Astrocyte of the spinal cord (primary cell): ENCODE data around the gene ARHGAP26.
A peak's percentile ranks its signal among the peaks of the same experiment; 100 is the strongest.

Experiments used
- DNase-seq: peaks from one replicate; pipeline ENCODE4 v3.0.0; 2011; ENCODE audit warnings: low read depth, low spot score
- H3K4me3 ChIP-seq: 2 replicates; pipeline ENCODE4 v1.5.1; 2011; ENCODE audit warnings: low read depth, mild to moderate bottlenecking, low read length, moderate library complexity
- in situ Hi-C: cut with HindIII; loops from 2 replicates; pipeline ENCODE4 v1.10.0; 2017; ENCODE audit warnings: low sequenced_read_pairs
- TF ChIP-seq, protein P1 (sequence below): IDR thresholded peaks from 2 replicates; pipeline ENCODE4 v1.5.1; 2012; ENCODE audit warnings: low read depth, mild to moderate bottlenecking, low read length, inconsistent platforms

ARHGAP26 gene

DNA sequence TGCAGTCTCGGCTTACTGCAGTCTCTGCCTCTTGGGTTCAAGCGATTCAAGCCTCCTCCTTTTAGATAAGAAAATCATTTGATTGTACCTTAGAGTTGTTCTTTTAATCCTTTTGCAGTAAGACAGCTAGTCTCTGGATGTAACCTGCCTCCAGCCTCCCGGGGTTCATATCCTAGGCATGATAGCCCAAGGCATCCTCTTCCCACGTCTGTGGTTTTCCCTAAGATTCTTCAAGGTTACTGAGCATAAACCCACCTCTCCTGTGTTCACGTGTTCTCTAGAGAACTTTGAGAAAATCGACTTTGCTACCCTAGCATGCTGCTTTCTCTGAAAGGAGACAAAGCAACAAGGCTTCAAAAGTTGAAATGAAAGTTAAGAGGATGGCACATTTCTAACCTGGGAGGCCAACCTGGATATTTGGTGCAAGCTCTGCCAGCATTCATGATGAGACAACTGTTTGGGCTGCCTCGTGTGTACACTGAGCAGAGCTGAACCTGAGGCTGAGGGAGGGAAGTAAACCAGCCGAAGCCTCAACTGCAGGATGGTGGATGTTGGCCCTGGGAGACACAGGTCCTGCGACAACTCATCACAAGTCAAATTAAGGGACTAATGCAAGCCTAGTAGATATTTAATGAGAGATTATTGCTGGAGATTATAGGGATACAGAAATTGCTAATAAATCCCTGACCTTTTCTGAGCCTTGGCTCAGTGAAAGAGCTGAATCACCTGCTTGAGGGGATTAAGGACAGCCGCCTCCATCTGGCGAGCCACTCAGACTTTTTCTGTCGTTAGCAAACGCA lies 261.8 kb downstream of the ARHGAP26 start:
- H3K4me3 ChIP-seq = no peak overlapping the region
- in situ Hi-C loops = no loop called here
- TF ChIP-seq, protein P1, sequence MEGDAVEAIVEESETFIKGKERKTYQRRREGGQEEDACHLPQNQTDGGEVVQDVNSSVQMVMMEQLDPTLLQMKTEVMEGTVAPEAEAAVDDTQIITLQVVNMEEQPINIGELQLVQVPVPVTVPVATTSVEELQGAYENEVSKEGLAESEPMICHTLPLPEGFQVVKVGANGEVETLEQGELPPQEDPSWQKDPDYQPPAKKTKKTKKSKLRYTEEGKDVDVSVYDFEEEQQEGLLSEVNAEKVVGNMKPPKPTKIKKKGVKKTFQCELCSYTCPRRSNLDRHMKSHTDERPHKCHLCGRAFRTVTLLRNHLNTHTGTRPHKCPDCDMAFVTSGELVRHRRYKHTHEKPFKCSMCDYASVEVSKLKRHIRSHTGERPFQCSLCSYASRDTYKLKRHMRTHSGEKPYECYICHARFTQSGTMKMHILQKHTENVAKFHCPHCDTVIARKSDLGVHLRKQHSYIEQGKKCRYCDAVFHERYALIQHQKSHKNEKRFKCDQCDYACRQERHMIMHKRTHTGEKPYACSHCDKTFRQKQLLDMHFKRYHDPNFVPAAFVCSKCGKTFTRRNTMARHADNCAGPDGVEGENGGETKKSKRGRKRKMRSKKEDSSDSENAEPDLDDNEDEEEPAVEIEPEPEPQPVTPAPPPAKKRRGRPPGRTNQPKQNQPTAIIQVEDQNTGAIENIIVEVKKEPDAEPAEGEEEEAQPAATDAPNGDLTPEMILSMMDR = no peak
- no peak for DNase-seq

DNA sequence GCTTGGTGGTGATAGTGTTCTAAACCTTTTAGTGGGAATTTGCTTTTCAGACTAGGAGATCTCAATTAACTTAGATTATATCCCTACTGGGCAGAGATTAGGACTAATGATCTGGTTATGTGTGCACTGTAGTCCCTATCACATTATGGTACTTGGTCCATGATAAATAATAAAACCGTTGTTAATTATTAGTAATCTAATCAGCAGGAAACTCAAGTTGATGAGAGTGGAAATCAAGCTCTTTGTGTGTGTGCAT lies 262.3 kb downstream of the ARHGAP26 start:
- in situ Hi-C loops = no loop called here
- TF ChIP-seq, protein P1 = no peak
- no peak for DNase-seq
- H3K4me3 ChIP-seq = no peak overlapping the region

DNA sequence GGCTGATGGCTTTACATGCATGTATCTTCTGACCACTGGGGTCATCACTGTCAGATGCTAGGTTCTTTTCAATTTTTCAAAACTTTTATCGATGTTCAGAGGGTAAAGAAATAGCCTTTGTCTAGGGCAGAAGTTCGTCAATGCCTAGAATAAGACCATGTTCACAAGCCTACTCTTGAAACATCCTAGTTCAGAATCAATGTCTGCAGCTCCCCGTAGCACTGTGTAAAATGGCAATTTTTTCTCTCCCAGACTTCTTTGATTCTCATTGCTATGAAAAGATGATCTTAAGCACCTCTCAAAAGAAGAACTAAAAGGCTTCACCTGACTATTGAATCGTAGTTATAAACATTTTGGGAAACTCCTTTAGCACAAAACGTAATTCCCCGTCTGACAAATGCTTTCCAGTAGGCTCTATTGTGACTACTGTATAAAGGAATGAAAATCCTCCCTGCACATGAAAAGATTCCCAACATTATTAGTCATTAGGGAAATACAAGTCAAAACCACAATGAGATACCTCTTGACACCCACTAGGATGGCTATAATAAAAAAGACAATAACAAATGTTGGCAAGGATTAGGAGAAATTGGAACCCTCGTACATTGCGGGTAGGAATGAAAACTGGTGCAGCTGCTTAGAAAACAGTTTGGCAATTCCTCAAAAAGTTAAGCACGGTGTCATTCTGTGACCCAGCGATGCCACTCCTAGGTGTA lies 263.5 kb downstream of the ARHGAP26 start:
- in situ Hi-C loops = no loop called here
- H3K4me3 ChIP-seq = no peak overlapping the region
- TF ChIP-seq, protein P1 = no peak
- peak; percentile 95 for DNase-seq

DNA sequence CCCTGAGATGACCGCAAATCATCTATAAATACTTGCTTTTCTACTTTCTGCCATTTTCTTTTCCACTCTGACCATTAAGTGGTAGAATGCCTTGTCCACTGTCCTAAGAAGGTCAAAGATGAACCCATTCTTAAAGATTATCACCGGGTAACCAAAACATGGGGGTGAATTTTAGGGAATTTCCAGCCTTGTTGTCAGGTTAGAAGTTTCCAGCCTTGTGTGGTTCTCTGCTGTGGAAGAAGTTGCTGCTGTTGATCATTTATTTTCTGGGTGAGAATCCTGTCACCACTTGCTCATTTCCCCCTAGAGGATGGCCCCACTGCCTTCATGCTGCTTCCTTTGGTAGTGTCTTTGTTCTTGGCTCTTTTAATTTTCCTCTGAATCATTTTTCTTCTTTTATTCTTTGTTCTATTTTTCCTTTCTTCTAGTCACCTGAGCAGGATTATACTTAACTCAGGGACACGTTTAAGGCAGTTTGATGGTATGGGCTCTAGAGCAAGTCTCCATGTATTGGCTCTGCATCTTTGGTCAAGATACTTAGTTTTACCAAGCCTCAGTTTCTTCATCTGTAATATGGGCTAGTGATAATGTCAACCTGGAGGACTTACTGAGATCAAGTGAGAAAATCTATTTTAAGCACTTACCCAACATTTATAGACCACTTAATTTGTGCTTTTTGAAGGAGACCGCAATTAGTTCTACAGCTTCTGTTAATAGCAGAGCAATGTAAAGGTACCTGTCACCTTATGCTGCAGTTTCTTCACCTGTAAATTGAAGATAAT lies 266.2 kb downstream of the ARHGAP26 start:
- H3K4me3 ChIP-seq = no peak overlapping the region
- in situ Hi-C loops = no loop called here
- no peak for DNase-seq

DNA sequence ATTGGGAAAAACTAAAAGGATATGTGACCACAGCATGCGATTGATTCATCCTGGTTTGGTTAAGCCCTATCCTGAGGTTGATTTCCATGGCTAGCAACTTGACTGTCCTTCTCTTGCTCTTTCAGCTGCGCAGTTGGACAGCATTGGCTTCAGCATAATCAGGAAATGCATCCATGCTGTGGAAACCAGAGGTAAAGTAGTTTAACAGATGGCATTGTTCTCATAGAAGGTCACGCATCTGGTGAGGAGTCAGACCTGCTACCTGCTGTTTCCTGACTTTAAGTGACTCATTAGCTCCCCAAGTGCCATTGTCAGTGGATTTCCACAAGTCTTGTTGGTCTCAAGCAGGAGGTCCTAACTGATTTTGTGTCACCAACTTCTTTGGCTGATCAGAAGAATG lies 266.9 kb downstream of the ARHGAP26 start:
- peak; percentile 74 for DNase-seq
- TF ChIP-seq, protein P1 = no peak
- in situ Hi-C loops = no loop called here
- no peak overlapping the region for H3K4me3 ChIP-seq

More for the DNA sequence above, 266.2 kb downstream of the ARHGAP26 start:
- TF ChIP-seq, protein P1 = no peak

DNA sequence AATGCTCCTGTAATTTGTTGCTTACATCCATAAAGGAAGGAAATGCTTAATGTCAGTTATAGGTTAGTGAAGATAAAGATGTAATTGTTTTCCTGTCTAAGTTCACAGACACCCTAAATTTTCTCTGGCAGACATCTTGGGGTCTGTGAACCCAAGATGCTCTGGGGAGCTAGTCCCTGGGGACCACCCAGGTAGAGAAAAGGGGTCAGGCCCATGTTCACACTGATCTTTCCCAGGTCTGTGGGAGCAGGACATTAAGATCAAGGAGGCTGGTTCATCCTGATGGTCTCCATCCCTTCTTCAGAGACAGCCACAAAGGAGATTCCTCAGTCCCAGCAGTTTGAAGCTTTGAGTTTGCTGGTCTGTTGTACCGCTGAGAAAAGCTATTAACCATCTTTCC lies 267.5 kb downstream of the ARHGAP26 start:
- TF ChIP-seq, protein P1 = no peak
- in situ Hi-C loops = no loop called here
- H3K4me3 ChIP-seq = no peak overlapping the region
- DNase-seq = no peak
